ENCODE measurements around the gene CAV3.

Gene CAV3

GRCh38 chr3:8784676-8785435 lies 51.3 kb downstream of the CAV3 start:
- in situ Hi-C loops (cut with MboI; ENCODE audit: low sequenced_read_pairs) = no loop called here

DNA sequence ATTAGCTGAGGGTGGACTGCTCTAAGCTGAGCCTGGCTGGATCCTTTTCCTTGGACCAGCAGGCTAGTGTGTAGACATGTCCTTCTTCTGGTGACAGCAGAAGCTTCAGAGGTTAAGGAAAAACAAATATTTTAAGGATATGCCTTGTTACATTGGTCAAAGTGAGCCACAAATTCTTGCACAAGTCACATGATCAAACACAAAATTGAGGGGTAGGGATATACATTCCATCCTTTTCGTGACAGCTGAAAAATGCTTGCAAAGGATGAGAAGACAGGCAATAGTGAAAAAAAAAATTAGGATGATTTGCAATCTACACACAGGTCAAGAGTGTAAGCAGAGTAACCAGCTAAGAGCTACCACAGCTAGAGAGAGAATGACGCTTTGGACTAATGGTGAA lies 56.9 kb downstream of the CAV3 start:
- in situ Hi-C loops (cut with MboI; ENCODE audit: low sequenced_read_pairs) = no loop called here

DNA sequence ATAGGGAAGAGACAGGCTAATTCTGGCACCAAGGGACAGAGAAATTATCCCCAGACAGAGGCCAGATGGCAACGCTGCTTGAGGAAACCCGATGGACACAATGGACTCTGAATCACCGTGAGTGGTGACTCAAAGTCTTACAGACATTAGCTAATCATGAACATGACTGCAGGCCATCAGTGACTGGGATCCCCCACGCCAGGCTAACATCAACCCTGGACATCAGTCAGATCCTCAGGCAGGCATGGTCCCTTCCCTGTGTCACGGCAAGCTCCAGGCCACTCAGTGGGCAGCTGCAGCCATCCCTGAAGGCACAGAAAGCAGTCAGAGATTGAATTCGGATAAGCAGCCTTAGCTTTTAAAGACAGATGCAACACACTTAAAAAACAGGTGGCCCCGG lies 59.6 kb downstream of the CAV3 start:
- in situ Hi-C loops (cut with MboI; ENCODE audit: low sequenced_read_pairs) = no loop called here

DNA sequence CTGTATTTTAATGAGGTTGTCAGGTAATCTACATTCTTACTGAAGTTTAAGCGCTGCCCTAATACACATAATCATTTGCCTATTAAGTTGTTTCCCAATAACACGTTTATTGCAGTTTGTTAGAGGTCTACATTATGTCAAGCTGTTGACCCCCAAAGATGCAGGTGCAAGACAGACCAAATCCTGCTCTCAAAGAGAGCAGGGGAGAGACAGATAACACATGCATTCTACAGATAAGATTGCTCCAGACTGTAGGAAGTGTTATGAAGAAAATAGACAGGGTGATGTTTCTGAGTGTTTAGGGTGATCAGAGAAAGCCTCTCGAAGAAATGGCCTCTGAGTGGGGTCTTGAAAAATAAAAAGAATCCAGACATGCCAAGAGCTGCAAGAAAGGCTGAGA lies 60.6 kb downstream of the CAV3 start:
- in situ Hi-C loops (cut with MboI; ENCODE audit: low sequenced_read_pairs) = no loop called here

All from HL-60/S4 treated with retinoic acid at 250 ng/mL for 4 days and 3 days (cell line).